ENCODE results near the gene WNT11.

WNT11 gene

DNA sequence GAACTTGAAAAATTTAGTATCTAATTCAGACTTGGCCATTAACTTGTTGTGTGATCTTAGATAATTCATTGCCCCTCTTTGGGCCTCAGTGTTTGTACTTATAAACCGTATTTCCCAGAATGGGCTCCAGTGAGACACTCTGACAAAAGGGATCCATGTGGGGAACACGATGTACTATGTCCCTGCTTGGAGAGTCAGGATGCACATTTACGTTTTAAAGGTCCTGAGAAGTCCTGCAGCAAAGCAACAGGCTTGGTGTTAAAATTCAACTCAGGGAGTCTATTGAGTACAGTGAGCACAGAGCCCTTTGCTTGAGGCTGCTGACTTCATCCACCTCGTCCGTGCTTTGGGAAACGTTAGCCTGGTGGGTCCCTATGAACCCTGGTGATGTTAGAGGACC, 9.0 kb downstream of the WNT11 start:
- DNase-seq, result no peak
- no peaks in the 10 kb centered on the region for H3K79me1 ChIP-seq (ENCODE audit: low read length)
- H3K4me3 ChIP-seq (ENCODE audit: low read depth, low read length), result no peak overlapping the region
- H3K36me3 ChIP-seq (ENCODE audit: control insufficient read depth in 1 of 2, insufficient read depth in 2 of 2, low read length in 2 of 2), result no peaks in the 10 kb centered on the region
- no CpG with 5 or more reads among the region's 6 CpGs for WGBS (ENCODE audit: extremely low coverage, insufficient coverage, insufficient read length)
- no peaks in the 10 kb centered on the region for H3K9me3 ChIP-seq (ENCODE audit: insufficient read depth, low read depth, low read length)
- no peak overlapping the region for H4K91ac ChIP-seq (ENCODE audit: low read depth, low read length)
- H2AK5ac ChIP-seq (ENCODE audit: low read length), result no peak overlapping the region
- no peak overlapping the region for H3K4me2 ChIP-seq (ENCODE audit: low read length)
- H3K18ac ChIP-seq (ENCODE audit: low read length), result no peak overlapping the region
- H3K79me2 ChIP-seq (ENCODE audit: control insufficient read depth, insufficient read depth, low read length, poor library complexity), result no peaks in the 10 kb centered on the region
- H3K23ac ChIP-seq (ENCODE audit: low read length), result no peak overlapping the region
- H2BK12ac ChIP-seq (ENCODE audit: low read length), result no peak overlapping the region
- no peak overlapping the region for H4K8ac ChIP-seq (ENCODE audit: low read depth, low read length)
- no peak overlapping the region for H3K4ac ChIP-seq (ENCODE audit: low read depth, low read length)
- H3K4me1 ChIP-seq (ENCODE audit: control insufficient read depth in 1 of 2, insufficient read depth in 2 of 2, low read length in 2 of 2), result no peaks in the 10 kb centered on the region
- no peak overlapping the region for H4K12ac ChIP-seq (ENCODE audit: low read depth, low read length)
- H3K9ac ChIP-seq (ENCODE audit: low read length), result no peak overlapping the region
- no peak overlapping the region for H3K27ac ChIP-seq (ENCODE audit: low read depth, low read length)
- no peak overlapping the region for H2BK5ac ChIP-seq (ENCODE audit: low read depth, low read length, poor library complexity)
- no peak overlapping the region for H2BK120ac ChIP-seq (ENCODE audit: insufficient read depth, low read length, poor library complexity)
- H3K27me3 ChIP-seq (ENCODE audit: insufficient read depth, low read length), result no peaks in the 10 kb centered on the region
- no peak overlapping the region for H2AFZ ChIP-seq (ENCODE audit: insufficient read depth, low read length, poor library complexity)
- no peak overlapping the region for H3K14ac ChIP-seq (ENCODE audit: low read length)

DNA sequence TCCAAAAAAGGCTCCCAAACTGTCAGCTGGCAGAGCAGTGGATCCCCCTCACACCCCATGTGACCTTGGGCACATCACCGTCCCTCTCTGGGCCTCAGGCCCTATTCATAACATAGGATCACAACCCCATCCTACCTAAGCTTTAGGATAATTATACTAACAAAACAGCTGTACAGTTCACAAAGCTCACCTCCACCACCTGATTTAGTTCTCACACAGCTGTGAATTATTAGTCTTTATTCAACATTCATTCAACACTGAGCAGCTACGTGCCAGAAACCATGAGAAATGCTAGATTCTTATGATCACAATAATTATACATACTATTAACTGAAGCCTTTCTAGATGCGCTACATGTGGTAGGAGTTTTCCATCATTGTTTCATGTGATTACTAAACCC, 9.5 kb downstream of the WNT11 start:
- no peak overlapping the region for H2BK120ac ChIP-seq (ENCODE audit: insufficient read depth, low read length, poor library complexity)
- H3K18ac ChIP-seq (ENCODE audit: low read length), result no peak overlapping the region
- no peak overlapping the region for H2AK5ac ChIP-seq (ENCODE audit: low read length)
- no peak overlapping the region for H3K9ac ChIP-seq (ENCODE audit: low read length)
- no peak overlapping the region for H3K4ac ChIP-seq (ENCODE audit: low read depth, low read length)
- no peaks in the 10 kb centered on the region for H3K79me1 ChIP-seq (ENCODE audit: low read length)
- H4K12ac ChIP-seq (ENCODE audit: low read depth, low read length), result no peak overlapping the region
- H3K9me3 ChIP-seq (ENCODE audit: insufficient read depth, low read depth, low read length), result no peaks in the 10 kb centered on the region
- no peaks in the 10 kb centered on the region for H3K4me1 ChIP-seq (ENCODE audit: control insufficient read depth in 1 of 2, insufficient read depth in 2 of 2, low read length in 2 of 2)
- H3K4me3 ChIP-seq (ENCODE audit: low read depth, low read length), result no peak overlapping the region
- no peak overlapping the region for H2AFZ ChIP-seq (ENCODE audit: insufficient read depth, low read length, poor library complexity)
- no peak overlapping the region for H3K14ac ChIP-seq (ENCODE audit: low read length)
- no peaks in the 10 kb centered on the region for H3K27me3 ChIP-seq (ENCODE audit: insufficient read depth, low read length)
- no peak overlapping the region for H3K23ac ChIP-seq (ENCODE audit: low read length)
- H3K27ac ChIP-seq (ENCODE audit: low read depth, low read length), result no peak overlapping the region
- no CpG with 5 or more reads among the region's 3 CpGs for WGBS (ENCODE audit: extremely low coverage, insufficient coverage, insufficient read length)
- no peak for DNase-seq
- H3K79me2 ChIP-seq (ENCODE audit: control insufficient read depth, insufficient read depth, low read length, poor library complexity), result no peaks in the 10 kb centered on the region
- H3K36me3 ChIP-seq (ENCODE audit: control insufficient read depth in 1 of 2, insufficient read depth in 2 of 2, low read length in 2 of 2), result no peaks in the 10 kb centered on the region
- no peak overlapping the region for H4K91ac ChIP-seq (ENCODE audit: low read depth, low read length)
- H3K4me2 ChIP-seq (ENCODE audit: low read length), result no peak overlapping the region
- H2BK12ac ChIP-seq (ENCODE audit: low read length), result no peak overlapping the region
- H4K8ac ChIP-seq (ENCODE audit: low read depth, low read length), result no peak overlapping the region
- H2BK5ac ChIP-seq (ENCODE audit: low read depth, low read length, poor library complexity), result no peak overlapping the region

DNA sequence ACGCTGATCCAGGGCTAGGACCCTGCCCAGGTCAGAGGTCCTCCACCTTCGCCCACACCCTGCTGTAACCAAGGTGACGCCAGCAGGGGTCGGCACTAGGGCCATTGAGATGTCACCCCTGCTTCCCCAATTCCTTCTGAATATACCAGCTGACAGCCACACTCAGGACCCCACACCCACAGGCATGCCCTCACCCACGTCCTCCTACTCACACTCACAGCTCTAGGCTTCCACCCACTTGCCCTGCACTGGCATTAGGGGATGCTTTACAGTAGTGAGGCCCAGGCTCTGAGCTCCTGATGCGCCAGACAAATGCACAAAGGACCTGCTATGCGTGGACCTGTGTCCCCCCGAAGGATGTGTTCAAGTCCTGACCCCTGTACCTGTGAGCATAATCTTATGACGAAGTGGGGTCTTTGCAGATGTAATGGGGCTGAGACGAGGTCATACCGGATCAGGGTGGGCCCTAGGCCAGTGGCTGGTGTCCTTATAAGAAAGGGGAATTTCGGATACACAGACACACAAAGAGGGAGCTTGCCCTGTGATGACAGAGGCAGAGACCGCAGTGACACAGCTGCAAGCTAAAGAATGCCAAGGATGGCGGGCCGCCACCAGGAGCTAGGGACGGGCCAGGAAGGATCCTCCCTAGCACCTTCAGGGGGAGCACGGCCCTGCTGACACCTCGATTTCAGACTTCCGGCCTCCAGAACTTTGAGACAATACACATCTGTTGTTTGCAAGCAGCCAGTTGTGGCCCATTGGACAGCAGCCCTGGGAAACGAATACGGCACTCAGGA, 11.2 kb downstream of the WNT11 start:
- Histone ChIP-seq H3K27me3 (ENCODE audit: insufficient read depth, low read length) (no peaks in the 10 kb centered on the region), H2BK5ac (ENCODE audit: low read depth, low read length, poor library complexity) (no peak overlapping the region), H3K27ac (ENCODE audit: low read depth, low read length) (no peak overlapping the region), H2BK12ac (ENCODE audit: low read length) (no peak overlapping the region), H3K14ac (ENCODE audit: low read length) (no peak overlapping the region), H3K4me3 (ENCODE audit: low read depth, low read length) (no peak overlapping the region), H2BK120ac (ENCODE audit: insufficient read depth, low read length, poor library complexity) (no peak overlapping the region), H3K9me3 (ENCODE audit: insufficient read depth, low read depth, low read length) (no peaks in the 10 kb centered on the region), H3K79me1 (ENCODE audit: low read length) (no peaks in the 10 kb centered on the region), H2AFZ (ENCODE audit: insufficient read depth, low read length, poor library complexity) (no peak overlapping the region), H4K8ac (ENCODE audit: low read depth, low read length) (no peak overlapping the region), H2AK5ac (ENCODE audit: low read length) (no peak overlapping the region), H3K36me3 (ENCODE audit: control insufficient read depth in 1 of 2, insufficient read depth in 2 of 2, low read length in 2 of 2) (no peaks in the 10 kb centered on the region), H3K4me2 (ENCODE audit: low read length) (no peak overlapping the region), H3K4me1 (ENCODE audit: control insufficient read depth in 1 of 2, insufficient read depth in 2 of 2, low read length in 2 of 2) (no peaks in the 10 kb centered on the region), H3K4ac (ENCODE audit: low read depth, low read length) (no peak overlapping the region), H4K91ac (ENCODE audit: low read depth, low read length) (no peak overlapping the region), H3K79me2 (ENCODE audit: control insufficient read depth, insufficient read depth, low read length, poor library complexity) (no peaks in the 10 kb centered on the region), H3K23ac (ENCODE audit: low read length) (no peak overlapping the region), H4K12ac (ENCODE audit: low read depth, low read length) (no peak overlapping the region), H3K9ac (ENCODE audit: low read length) (no peak overlapping the region), H3K18ac (ENCODE audit: low read length) (no peak overlapping the region)
- DNase-seq, result no peak
- WGBS (ENCODE audit: extremely low coverage, insufficient coverage, insufficient read length), result no CpG with 5 or more reads among the region's 21 CpGs

DNA sequence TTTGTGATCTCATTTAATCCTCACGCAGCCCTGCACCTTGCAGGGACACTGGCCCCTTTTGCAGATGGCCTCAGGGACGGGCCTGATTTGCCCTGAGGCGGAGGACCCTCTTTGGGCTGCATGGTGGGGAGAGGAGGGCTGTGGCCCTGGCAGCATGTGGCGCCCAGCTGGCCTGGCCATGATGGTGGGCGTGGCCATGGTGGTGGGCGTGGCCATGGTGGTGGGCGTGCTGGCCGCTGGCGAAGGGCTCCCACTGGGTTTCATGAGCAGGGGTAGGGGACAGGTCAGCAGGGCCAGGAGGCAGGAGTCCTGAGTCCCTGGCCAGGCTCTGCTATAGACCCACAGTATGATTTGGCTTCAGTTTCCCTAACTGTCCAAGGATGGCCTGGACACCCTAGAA, 13.1 kb downstream of the WNT11 start:
- H3K14ac ChIP-seq (ENCODE audit: low read length), result no peak overlapping the region
- no peak overlapping the region for H3K4me2 ChIP-seq (ENCODE audit: low read length)
- H2AFZ ChIP-seq (ENCODE audit: insufficient read depth, low read length, poor library complexity), result no peak overlapping the region
- no peak overlapping the region for H3K9ac ChIP-seq (ENCODE audit: low read length)
- H4K8ac ChIP-seq (ENCODE audit: low read depth, low read length), result no peak overlapping the region
- H2BK120ac ChIP-seq (ENCODE audit: insufficient read depth, low read length, poor library complexity), result no peak overlapping the region
- no peak overlapping the region for H3K4me3 ChIP-seq (ENCODE audit: low read depth, low read length)
- no CpG with 5 or more reads among the region's 9 CpGs for WGBS (ENCODE audit: extremely low coverage, insufficient coverage, insufficient read length)
- H2BK5ac ChIP-seq (ENCODE audit: low read depth, low read length, poor library complexity), result no peak overlapping the region
- no peak overlapping the region for H2BK12ac ChIP-seq (ENCODE audit: low read length)
- H3K23ac ChIP-seq (ENCODE audit: low read length), result no peak overlapping the region
- no peaks in the 10 kb centered on the region for H3K79me1 ChIP-seq (ENCODE audit: low read length)
- no peaks in the 10 kb centered on the region for H3K4me1 ChIP-seq (ENCODE audit: control insufficient read depth in 1 of 2, insufficient read depth in 2 of 2, low read length in 2 of 2)
- H3K18ac ChIP-seq (ENCODE audit: low read length), result no peak overlapping the region
- H4K12ac ChIP-seq (ENCODE audit: low read depth, low read length), result no peak overlapping the region
- H3K79me2 ChIP-seq (ENCODE audit: control insufficient read depth, insufficient read depth, low read length, poor library complexity), result no peaks in the 10 kb centered on the region
- no peaks in the 10 kb centered on the region for H3K27me3 ChIP-seq (ENCODE audit: insufficient read depth, low read length)
- no peak overlapping the region for H3K4ac ChIP-seq (ENCODE audit: low read depth, low read length)
- no peak overlapping the region for H3K27ac ChIP-seq (ENCODE audit: low read depth, low read length)
- no peak overlapping the region for H4K91ac ChIP-seq (ENCODE audit: low read depth, low read length)
- H3K36me3 ChIP-seq (ENCODE audit: control insufficient read depth in 1 of 2, insufficient read depth in 2 of 2, low read length in 2 of 2), result no peaks in the 10 kb centered on the region
- no peak for DNase-seq
- no peaks in the 10 kb centered on the region for H3K9me3 ChIP-seq (ENCODE audit: insufficient read depth, low read depth, low read length)
- H2AK5ac ChIP-seq (ENCODE audit: low read length), result no peak overlapping the region
